Kidney (tissue), 14 donors: ENCODE data around the gene SARS1. TPM values are rescaled to one million over a fixed set of nuclear protein-coding genes. Genes with fewer than 3 reads are reported as not detected.

Experiments used
- DNase-seq, 5 donors: peaks; one replicate each; pipeline ENCODE4 v3.0.0-alpha.2; 2013 to 2020
- FAIRE-seq: peaks from 2 replicates; lab custom pipeline; 2012; peaks lifted over from hg19 to GRCh38; lab: Jason Lieb, UNC
- H3K27ac ChIP-seq, 2 donors: one replicate each; pipeline ENCODE4 v1.7.0; 2013; ENCODE audit warnings: low read depth in 2 of 2, low read length in 2 of 2, inconsistent platforms in 1 of 2
- H3K27me3 ChIP-seq: one replicate; pipeline ENCODE4 v1.7.1; 2013; ENCODE audit warnings: low read length, inconsistent platforms; ENCODE audit not compliant: control insufficient read depth, insufficient read depth
- H3K36me3 ChIP-seq, 3 donors: one replicate each; pipeline versions ENCODE4 v1.7.0 to v1.7.1; 2013; ENCODE audit warnings: low read length in 3 of 3, control low read depth in 1 of 3, inconsistent platforms in 1 of 3; ENCODE audit not compliant: insufficient read depth in 3 of 3, control insufficient read depth in 2 of 3
- H3K4me1 ChIP-seq, 3 donors: one replicate each; pipeline versions ENCODE4 v1.7.0 to v1.7.1; 2013; ENCODE audit warnings: low read length in 3 of 3, inconsistent platforms in 1 of 3, low read depth in 1 of 3; ENCODE audit not compliant: control insufficient read depth in 2 of 3, insufficient read depth in 2 of 3
- H3K4me3 ChIP-seq, 3 donors: one replicate each; pipeline versions ENCODE4 v1.7.0 to v1.8.1; 2013; ENCODE audit warnings: low read length in 3 of 3, control low read depth in 1 of 3, inconsistent platforms in 1 of 3
- H3K9ac ChIP-seq, 3 donors: one replicate each; pipeline versions ENCODE4 v1.7.0 to v1.7.1; 2013; ENCODE audit warnings: low read length in 3 of 3, control low read depth in 1 of 3, inconsistent platforms in 1 of 3
- H3K9me3 ChIP-seq, 3 donors: one replicate each; pipeline versions ENCODE4 v1.7.0 to v1.7.1; 2013; ENCODE audit warnings: low read length in 3 of 3, control low read depth in 1 of 3, inconsistent platforms in 1 of 3; ENCODE audit not compliant: control insufficient read depth in 2 of 3, insufficient read depth in 1 of 3
- intact Hi-C: fragments of 100-400 bp; cut with DNase I; formaldehyde crosslinking; loops from one replicate; pipeline ENCODE4 v1.11.1; 2022
- polyA plus RNA-seq: library from polyadenylated mRNA; stranded (reverse); fragments of 350-450 nt; fragmentation: Illumina TruSeq; extraction: RNeasy Lipid Tissue Mini Kit (QIAGEN cat#74804); gene quantifications from one replicate; pipeline ENCODE4 v1.2.3, GENCODE V29; 2014; ENCODE audit warnings: low read depth, low replicate concordance; ENCODE audit not compliant: insufficient read depth
- total RNA-seq: library from RNA; stranded (reverse); fragmentation: NEBNext Ultra II Directional; extraction: Animal tissue kit (Norgen Biotek cat#: 25700); gene quantifications from one replicate; pipeline ENCODE4 v1.2.1, GENCODE V29; 2021
- TF ChIP-seq, protein P1 (sequence below): IDR thresholded peaks from 3 replicates; pipeline ENCODE4 v1.5.1; 2012; ENCODE audit warnings: mild to moderate bottlenecking, moderate library complexity, borderline replicate concordance; ENCODE audit not compliant: insufficient read depth; ENCODE audit errors: extremely low read depth
- donor health status: control.
- donor health status: control.
- donor health status: control.
- donor health status: control.
- donor health status: control.
- donor health status: DM: yes; HTN: yes; CAD: no.
- donor health status: Normal renal cell carcinoma (clear cell type).

The SARS1 gene
- total and polyA plus RNA-seq, 2 donors from 2014 or later, result 114 to 181 TPM

DNA sequence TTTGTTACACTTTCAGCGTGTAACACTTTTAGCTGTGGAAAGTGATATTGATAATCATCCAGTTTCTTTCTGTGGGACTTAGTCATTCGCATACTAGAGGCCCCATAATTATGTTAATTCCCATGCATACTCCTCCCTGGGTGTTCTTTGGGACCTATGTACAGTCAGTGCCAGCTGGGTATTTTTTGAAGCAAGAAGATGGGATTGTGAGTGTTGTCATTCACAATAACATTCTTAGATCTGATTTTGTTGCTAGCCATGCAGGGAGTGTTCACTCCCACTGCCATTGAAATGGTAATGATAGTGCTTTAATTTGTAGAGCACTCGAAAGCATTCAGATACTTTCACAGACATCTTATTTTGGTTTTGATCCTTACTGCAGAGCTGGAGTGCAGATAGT is 11.6 kb downstream of the SARS1 start:
- TF ChIP-seq, protein P1, sequence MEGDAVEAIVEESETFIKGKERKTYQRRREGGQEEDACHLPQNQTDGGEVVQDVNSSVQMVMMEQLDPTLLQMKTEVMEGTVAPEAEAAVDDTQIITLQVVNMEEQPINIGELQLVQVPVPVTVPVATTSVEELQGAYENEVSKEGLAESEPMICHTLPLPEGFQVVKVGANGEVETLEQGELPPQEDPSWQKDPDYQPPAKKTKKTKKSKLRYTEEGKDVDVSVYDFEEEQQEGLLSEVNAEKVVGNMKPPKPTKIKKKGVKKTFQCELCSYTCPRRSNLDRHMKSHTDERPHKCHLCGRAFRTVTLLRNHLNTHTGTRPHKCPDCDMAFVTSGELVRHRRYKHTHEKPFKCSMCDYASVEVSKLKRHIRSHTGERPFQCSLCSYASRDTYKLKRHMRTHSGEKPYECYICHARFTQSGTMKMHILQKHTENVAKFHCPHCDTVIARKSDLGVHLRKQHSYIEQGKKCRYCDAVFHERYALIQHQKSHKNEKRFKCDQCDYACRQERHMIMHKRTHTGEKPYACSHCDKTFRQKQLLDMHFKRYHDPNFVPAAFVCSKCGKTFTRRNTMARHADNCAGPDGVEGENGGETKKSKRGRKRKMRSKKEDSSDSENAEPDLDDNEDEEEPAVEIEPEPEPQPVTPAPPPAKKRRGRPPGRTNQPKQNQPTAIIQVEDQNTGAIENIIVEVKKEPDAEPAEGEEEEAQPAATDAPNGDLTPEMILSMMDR, result no peak
- FAIRE-seq (no peak), DNase-seq (no peak)
- H3K9me3 ChIP-seq, result peaks cover 0 to 2% (median 0%) of the 10 kb centered on the region in 3 donors
- H3K9ac ChIP-seq, result no peak overlapping the region
- no peaks in the 10 kb centered on the region for H3K4me1 ChIP-seq
- H3K36me3 ChIP-seq, result peaks cover 6 to 31% (median 15%) of the 10 kb centered on the region in 3 donors
- no peak overlapping the region for H3K4me3 ChIP-seq
- intact Hi-C loops, result no loop called here
- no peak overlapping the region for H3K27ac ChIP-seq
- H3K27me3 ChIP-seq, result no peaks in the 10 kb centered on the region

DNA sequence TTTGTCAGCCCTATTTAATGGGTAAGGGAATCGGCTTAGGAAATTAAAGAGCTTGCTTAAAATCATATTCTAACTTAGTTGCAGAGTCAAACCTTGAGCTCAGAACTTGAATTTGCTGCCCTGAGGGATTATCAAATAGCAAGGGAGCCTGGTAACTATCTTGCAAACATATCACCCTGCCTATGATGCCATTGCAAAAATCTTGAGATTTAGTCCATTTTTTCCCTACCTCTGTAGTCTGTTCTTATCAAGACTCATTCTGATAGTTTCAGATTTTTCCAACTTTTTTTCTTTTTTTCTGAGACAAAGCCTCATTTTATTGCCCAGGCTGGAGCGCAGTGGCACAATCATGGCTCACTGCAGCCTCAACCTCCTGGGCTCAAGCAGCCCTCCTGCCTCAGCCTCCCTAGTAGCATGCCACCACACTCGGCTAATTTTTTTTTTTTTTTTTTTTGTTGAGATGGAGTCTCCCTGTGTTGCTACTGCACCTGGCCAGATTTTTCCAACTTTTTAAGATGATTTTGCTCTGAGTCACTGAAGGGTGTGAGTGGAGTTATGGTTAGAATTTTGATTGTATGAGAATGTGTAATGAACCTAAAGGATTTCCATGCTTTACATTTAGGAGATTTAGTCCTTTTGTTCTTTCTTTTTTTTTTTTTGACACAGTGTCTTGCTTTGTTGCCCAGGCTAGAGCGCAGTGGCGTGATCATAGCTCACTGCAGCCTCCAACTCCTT is 12.2 kb downstream of the SARS1 start:
- Histone ChIP-seq H3K27ac (no peak overlapping the region), H3K9ac (no peak overlapping the region), H3K27me3 (no peaks in the 10 kb centered on the region), H3K36me3 (peaks cover 6 to 31% (median 17%) of the 10 kb centered on the region in 3 donors), H3K4me3 (no peak overlapping the region), H3K4me1 (no peaks in the 10 kb centered on the region), H3K9me3 (peaks cover 0 to 2% (median 0%) of the 10 kb centered on the region in 3 donors)
- DNase-seq (no peak), FAIRE-seq (no peak)
- TF ChIP-seq, protein P1, result no peak
- intact Hi-C loops, result no loop called here

DNA sequence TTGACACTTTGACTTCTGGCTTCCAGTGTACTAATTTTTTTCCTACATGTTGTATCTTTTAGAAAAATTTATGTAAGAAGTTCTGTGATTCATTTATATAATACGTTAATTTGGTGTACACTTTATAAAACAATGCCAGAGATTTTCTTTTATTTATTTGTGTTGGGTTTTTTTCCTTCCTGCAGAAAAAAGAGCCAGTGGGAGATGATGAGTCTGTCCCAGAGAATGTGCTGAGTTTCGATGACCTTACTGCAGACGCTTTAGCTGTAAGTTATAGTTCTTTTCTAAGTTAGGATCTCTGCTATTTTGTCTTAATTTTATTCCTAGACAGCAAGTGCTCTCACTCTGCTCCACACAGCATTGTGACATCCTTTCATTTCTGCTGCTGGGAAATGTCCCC is 14.4 kb downstream of the SARS1 start:
- Histone ChIP-seq H3K27ac (no peak overlapping the region), H3K27me3 (no peaks in the 10 kb centered on the region), H3K36me3 (peaks cover 4 to 44% (median 33%) of the 10 kb centered on the region in 3 donors), H3K9me3 (no peaks in the 10 kb centered on the region), H3K9ac (no peak overlapping the region), H3K4me1 (no peaks in the 10 kb centered on the region), H3K4me3 (no peak overlapping the region)
- intact Hi-C loops, result no loop called here
- TF ChIP-seq, protein P1, result no peak
- FAIRE-seq (no peak), DNase-seq (no peak)
